DOHH2 (cell line): ENCODE measurements around the gene TNS2.

Experiments
- CTCF ChIP-seq: fragments of 200-600 bp; sonication (generic); IDR thresholded peaks from one replicate; pipeline ENCODE4 v1.5.1; 2014; ENCODE audit warnings: antibody characterized with exemption, mild to moderate bottlenecking, low read depth, low read length; ENCODE audit not compliant: poor library complexity, severe bottlenecking
- EZH2phosphoT487 ChIP-seq: fragments of 200-600 bp; sonication (generic); IDR thresholded peaks from 2 replicates; pipeline ENCODE4 v1.6.1; 2017; ENCODE audit warnings: borderline replicate concordance, mild to moderate bottlenecking, antibody characterized with exemption, low read length, moderate library complexity, mixed read lengths

- TF ChIP-seq CTCF (no peak), EZH2phosphoT487 (no peak)
Measured at GRCh38 chr12:53102883-53103807, 53.3 kb downstream of the TNS2 start, which contains the start of gene SOAT2.
